WERI-Rb-1 (cell line): ENCODE results near the gene ZNF331.

ENCODE experiments used
- DNase-seq: peaks from one replicate; pipeline ENCODE4 v3.0.0-alpha.2; 2020
- H3K27ac ChIP-seq: fragments of 250-450 bp; sonication (Bioruptor Pico); 2 replicates; pipeline ENCODE4 v1.5.1; 2020; ENCODE audit warnings: mild to moderate bottlenecking, moderate library complexity
- H3K27me3 ChIP-seq: fragments of 250-450 bp; sonication (Bioruptor Pico); 2 replicates; pipeline ENCODE4 v1.5.1; 2021; ENCODE audit warnings: mild to moderate bottlenecking, low read depth, moderate library complexity; ENCODE audit not compliant: insufficient read depth, severe bottlenecking
- H3K36me3 ChIP-seq: fragments of 250-450 bp; sonication (Bioruptor Pico); 2 replicates; pipeline ENCODE4 v1.5.1; 2020; ENCODE audit warnings: mild to moderate bottlenecking, moderate library complexity
- H3K4me3 ChIP-seq: 2 replicates; pipeline ENCODE4 v1.5.1; 2011; ENCODE audit warnings: low read depth, mild to moderate bottlenecking, control low read depth, low read length
- H3K9me3 ChIP-seq: fragments of 250-450 bp; sonication (Bioruptor Pico); 2 replicates; pipeline ENCODE4 v1.5.1; 2021; ENCODE audit warnings: mild to moderate bottlenecking, moderate library complexity; ENCODE audit not compliant: severe bottlenecking
- CTCF ChIP-seq: IDR thresholded peaks from 2 replicates; pipeline ENCODE4 v1.5.1; 2011; ENCODE audit warnings: low read depth, mild to moderate bottlenecking, control low read depth, inconsistent platforms, low read length

Gene ZNF331

GRCh38 chr19:53553156-53553555 is 15.2 kb downstream of the ZNF331 start:
- DNase-seq = no peak
- no peaks in the 10 kb centered on the region for H3K9me3 ChIP-seq
- no peaks in the 10 kb centered on the region for H3K36me3 ChIP-seq
- no peak overlapping the region for H3K27ac ChIP-seq
- no peak overlapping the region for H3K4me3 ChIP-seq
- no peak for TF ChIP-seq CTCF
- no peaks in the 10 kb centered on the region for H3K27me3 ChIP-seq

GRCh38 chr19:53553865-53554791 is 16.2 kb downstream of the ZNF331 start:
- peak; percentile 79 for DNase-seq
- TF ChIP-seq CTCF = no peak
- Histone ChIP-seq H3K27me3 (no peaks in the 10 kb centered on the region), H3K27ac (peak overlapping the region; percentile 49), H3K36me3 (no peaks in the 10 kb centered on the region), H3K9me3 (no peaks in the 10 kb centered on the region), H3K4me3 (peak overlapping the region; percentile 63)

- Histone ChIP-seq H3K9me3 (no peaks in the 10 kb centered on the region), H3K27ac (peak overlapping the region; percentile 49), H3K4me3 (peak overlapping the region; percentile 63), H3K27me3 (no peaks in the 10 kb centered on the region), H3K36me3 (no peaks in the 10 kb centered on the region; the same call in 1 of the 2 replicates)
- DNase-seq = no peak
- TF ChIP-seq CTCF = no peak
These were observed 16.9 kb downstream of the ZNF331 start for GRCh38 chr19:53554804-53555203.

GRCh38 chr19:53555352-53555751 is 17.4 kb downstream of the ZNF331 start:
- no peak overlapping the region for H3K27ac ChIP-seq
- no peaks in the 10 kb centered on the region for H3K9me3 ChIP-seq
- peaks cover 2% of the 10 kb centered on the region; the same call in 1 of the 2 replicates for H3K36me3 ChIP-seq
- no peak for TF ChIP-seq CTCF
- H3K4me3 ChIP-seq = no peak overlapping the region
- DNase-seq = no peak
- H3K27me3 ChIP-seq = no peaks in the 10 kb centered on the region

GRCh38 chr19:53571339-53571738 is 33.4 kb downstream of the ZNF331 start:
- no peak overlapping the region for H3K27ac ChIP-seq
- peaks cover under 1% of the 10 kb centered on the region for H3K9me3 ChIP-seq
- no peak for DNase-seq
- no peak overlapping the region for H3K4me3 ChIP-seq
- TF ChIP-seq CTCF = no peak
- H3K27me3 ChIP-seq = no peaks in the 10 kb centered on the region
- H3K36me3 ChIP-seq = peaks cover 8% of the 10 kb centered on the region
